Loucy (cell line): ENCODE data around the gene SCN5A.

Experiments
- CTCF ChIP-seq: fragments of 200-600 bp; sonication (generic); conservative IDR thresholded peaks from 2 replicates; pipeline ENCODE4 v1.5.1; 2014; ENCODE audit warnings: mild to moderate bottlenecking, antibody characterized with exemption, low read length
- EZH2phosphoT487 ChIP-seq: fragments of 200-600 bp; IDR thresholded peaks from 2 replicates; pipeline ENCODE4 v1.6.1; 2018; ENCODE audit warnings: antibody characterized with exemption, mild to moderate bottlenecking, moderate library complexity, borderline replicate concordance

GRCh38 chr3:38643592-38643991 is 5.9 kb downstream of the SCN5A start:
- TF ChIP-seq CTCF = no peak
- no peak for TF ChIP-seq EZH2phosphoT487
